Left forelimb (tissue), 1 donor: ENCODE data around the gene PRCC.

ENCODE experiments used
- DNase-seq: peaks from one replicate; pipeline ENCODE4 v3.0.0-alpha.2; 2018; ENCODE audit warnings: low spot score

The PRCC gene

DNA sequence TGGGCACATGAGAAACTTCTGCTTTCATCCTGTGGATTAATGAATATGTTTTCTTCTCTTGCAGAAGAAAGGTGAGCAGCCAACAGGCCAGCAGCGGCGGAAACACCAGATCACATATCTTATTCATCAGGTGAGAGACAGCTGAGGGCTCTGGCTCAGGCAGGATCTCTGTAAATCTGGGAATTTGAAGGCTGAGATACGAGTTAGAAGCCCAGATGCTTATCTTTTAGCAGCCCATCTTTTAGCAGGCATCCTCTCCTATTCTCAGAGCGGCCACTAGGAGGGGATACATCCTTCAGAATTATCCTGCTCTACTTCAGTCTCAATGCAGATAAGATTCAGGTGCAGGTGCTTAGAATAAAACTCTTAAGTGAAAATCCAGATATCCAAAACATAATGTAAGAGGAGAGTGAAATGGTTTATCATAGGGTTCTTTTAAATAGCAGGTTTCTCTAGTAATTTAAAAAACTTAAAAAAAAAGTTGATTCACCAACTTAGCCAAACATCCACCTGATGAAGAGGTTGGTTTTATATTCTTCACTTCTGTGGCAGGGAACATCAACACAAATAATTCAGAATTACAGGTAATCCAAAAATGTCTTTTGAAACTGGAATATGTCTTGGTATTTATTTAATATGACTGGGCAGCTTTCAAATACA is 30.0 kb downstream of the PRCC start:
- no peak for DNase-seq

- no peak for DNase-seq
Observed at GRCh38 chr1:156801409-156802121, 34.2 kb downstream of the PRCC start.

- no peak for DNase-seq
Observed at GRCh38 chr1:156802421-156802935, 35.1 kb downstream of the PRCC start.

DNA sequence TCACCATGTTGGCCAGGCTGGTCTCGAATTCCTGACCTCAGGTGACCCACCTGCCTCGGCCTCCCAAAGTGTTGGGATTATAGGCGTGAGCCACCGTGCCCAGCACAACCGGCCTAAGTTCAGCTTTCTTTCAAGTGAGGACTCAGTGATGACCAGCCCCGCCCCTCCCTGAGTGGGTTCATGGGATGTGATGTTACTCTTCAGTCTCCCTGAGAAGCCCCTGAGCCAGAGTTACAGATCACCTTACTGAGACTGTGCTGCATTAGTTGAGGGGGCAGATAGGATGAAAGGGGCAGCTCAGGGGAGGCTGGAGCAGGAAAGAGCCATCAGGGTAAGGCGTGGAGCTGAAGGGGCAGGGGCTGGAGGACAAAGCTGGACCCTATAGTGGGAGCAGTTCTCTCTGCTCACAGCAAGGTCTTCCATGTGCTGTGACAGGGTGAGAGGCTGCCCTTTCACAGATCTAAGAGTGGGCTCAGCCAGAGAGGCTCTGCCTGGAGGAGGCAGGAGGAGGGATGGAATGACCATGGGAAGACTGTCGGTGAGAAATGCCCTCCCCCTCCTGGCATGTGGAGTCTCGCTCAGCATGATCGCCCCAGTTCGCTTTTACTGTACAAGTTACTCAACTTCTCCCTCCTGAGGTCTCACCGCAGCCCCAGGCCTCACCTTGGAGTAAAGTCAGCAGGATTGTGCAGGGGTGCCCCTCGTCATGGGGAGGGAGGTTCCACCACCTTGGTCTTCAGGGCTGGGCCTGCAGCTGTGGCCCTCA is 35.9 kb downstream of the PRCC start:
- DNase-seq: no peak

GRCh38 chr1:156804026-156804425 is 36.7 kb downstream of the PRCC start:
- DNase-seq: no peak

DNA sequence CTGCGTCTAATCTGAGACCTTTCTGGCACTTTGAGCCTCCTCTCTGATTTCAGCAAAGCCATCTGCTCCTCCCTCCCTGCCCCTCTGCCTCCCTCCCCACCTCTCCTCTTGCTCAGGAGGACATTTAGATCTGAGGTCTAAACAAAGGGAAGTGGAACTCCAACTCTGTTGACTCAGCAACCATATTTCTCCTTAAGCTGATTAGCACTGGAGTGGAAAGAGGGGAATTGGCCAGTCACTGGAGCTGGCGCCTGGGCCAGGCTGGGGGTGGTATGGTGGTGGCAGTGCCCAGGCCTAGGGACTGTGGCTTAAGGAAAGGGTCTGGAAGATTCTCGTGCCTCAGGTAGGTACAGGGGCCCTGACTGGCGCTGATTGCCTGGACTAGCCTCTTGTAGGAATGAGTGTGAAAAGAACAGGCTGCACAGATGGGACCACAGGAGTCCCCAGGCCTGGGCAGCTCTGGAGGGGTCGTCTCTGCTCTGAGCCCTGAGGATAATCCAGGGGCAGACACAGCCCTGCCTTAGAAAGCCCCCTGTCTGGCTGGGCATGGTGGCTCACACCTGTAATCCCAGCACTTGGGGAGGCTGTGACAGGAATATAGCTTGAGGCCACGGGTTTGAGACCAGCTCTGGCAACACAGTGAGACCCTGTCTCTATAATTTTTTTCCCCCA is 37.4 kb downstream of the PRCC start:
- no peak for DNase-seq

DNA sequence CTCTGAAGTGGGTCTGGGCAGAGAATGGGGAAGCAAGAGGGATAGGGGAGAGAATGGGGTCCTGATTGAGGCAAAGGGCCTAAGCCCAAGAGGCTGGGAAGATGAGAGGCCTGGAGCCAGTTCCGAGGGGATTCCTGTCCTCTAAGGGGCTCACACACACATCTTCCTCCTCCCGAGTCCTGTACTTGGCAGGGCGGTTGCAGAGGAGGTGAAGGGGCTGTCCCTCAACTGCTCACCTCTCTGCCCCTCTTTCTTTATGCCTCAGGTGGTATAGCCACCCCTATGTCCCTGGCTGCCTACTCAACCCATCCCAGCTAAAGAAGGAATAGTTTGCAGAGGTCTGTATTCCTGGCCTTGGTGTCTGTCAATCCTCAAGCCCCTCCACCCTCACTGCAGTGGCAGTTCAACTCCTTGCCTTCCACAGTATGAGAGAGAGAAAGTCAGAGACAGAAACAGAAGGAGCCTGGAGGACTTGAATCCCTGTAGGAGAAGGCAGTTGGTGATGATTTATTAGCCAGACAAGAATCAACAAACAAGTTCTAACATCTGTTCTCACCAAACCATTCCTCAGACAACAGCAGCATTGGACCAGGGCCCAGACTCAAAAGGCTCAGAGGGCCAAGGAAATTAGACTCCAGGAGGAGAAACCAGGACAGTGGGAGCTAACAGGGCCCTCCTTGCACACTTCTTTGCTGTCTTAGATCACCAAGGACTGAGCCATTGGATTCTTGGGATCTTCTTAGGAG is 38.6 kb downstream of the PRCC start:
- DNase-seq: no peak

DNA sequence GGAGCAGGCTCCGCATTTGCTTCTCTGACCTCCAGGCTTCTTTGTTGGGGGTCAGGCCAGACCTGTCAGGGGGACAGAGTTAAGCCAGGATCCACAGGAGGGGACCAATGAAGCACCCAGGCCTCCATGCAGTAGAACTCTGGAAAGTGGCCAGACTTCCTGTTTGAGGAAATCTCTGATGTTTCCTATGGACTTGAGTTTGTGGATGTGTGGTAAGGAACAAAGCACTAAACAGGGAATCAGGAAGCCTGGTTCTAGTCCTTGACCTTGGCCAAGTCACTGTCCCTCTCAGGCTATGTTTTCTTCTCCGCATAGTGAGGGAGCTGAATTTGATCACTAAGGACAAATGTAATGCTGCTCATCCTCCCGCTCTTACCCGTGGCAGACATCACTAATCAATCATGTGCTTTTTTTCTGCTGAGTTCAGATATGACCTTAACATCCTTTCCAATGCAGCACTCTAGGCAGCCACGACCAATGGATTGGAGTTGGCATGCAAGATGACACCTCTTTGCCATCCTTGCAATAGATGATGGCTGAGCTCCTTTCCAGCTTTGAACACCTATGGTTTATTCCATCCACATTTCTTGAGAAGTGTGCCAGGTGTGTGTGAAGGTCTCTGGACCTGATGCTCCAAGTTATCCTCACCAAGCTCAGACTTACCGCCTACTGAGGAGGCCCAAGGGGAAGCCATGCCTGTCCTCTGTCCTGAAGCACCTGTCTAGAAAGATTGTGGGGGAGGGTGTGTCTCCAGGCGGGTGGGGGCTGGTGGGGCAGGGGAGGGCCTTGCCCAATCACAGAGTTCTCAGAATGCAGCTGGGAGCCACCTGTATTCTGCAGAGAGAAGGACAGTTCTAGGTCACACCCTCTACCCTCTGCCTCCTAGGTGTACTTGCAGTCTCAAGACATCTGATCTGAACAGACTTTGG is 39.4 kb downstream of the PRCC start:
- DNase-seq: no peak

DNA sequence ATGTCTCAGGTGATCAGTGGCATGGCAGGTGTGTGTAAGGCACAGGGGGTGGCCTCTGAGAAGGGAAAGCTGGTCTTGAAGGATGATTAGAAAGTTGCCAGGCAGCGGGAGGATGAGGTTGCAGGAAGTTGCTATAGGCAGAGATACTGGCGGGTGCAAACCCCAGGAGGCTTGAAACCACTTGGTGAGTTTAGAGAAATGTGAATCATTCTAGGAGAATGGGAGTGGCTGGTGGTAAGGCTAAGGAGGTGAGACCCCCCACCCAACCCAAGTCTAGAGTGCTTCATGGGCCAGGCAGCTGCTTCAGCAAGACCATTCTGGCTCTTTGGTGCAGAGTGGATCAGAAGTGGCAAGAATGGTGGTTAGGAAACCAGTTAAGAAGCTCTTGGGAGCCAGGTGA is 40.3 kb downstream of the PRCC start:
- DNase-seq: no peak

DNA sequence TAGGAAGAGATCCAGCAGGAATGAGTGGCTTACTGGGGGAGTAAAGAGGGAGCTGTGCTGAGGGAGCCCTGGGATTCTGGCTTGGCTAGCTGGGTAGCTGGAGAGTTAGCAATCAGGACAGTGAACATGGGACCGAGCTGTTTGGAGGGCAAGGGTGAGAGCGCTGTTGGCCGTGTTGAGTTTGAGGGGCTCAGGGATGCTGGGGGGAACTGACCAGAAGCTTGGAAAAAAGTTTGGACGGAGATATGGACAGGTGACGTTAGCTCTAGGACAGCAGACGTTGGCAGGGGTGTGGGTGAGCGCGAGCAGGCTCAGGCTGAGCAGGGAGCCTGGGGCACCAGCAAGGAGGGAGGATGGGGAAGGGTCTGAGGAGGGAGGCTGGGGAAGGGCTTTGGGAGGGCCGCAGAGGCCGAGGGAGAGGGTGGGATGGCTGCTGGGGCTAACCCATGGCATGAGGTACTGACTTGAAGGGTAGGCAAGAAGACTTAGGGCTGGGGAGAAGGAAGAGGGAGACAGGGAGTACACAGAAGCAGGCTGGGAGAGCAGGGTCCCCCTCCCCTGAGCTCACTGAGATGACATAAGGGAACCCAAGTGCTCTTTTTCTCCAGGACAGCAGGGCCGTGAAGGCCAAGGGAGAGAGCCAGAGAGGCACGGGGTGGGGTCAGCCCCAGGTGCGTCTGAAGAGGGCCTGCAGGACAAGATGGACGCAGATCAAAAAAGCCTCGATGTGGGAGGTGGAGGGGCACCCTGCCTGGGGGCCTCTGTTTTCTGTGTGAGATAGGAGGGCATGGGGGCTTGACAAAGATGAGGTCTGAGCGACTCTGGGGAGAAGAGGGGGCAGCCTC is 41.1 kb downstream of the PRCC start:
- DNase-seq: no peak

- no peak for DNase-seq
Observed at GRCh38 chr1:156809281-156809680, 41.9 kb downstream of the PRCC start.

GRCh38 chr1:156809711-156810366 is 42.5 kb downstream of the PRCC start:
- DNase-seq: no peak

DNA sequence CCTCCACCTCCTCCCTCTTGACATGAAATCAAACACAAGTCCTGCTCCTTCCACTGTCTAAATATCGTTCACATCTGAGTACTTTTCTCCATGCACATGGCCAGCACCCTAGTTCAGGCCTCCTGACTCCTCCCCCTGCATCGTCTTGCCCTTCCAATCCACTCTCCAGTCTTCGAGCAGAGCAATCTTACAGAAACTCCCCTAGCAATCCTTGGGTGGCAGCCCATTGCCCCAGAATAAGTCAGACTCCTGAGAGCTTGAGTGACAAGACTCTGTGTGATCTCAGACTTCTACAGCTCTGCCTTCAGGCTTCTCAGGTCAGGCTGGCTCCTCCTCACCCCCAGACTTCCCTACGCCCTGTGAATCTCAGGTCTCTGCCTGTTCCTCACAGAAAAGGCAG is 43.8 kb downstream of the PRCC start:
- no peak for DNase-seq

GRCh38 chr1:156812293-156812990 is 45.1 kb downstream of the PRCC start:
- no peak for DNase-seq

GRCh38 chr1:156813298-156813697 is 46.0 kb downstream of the PRCC start:
- no peak for DNase-seq

GRCh38 chr1:156813750-156814570 is 46.6 kb downstream of the PRCC start:
- DNase-seq: no peak

DNA sequence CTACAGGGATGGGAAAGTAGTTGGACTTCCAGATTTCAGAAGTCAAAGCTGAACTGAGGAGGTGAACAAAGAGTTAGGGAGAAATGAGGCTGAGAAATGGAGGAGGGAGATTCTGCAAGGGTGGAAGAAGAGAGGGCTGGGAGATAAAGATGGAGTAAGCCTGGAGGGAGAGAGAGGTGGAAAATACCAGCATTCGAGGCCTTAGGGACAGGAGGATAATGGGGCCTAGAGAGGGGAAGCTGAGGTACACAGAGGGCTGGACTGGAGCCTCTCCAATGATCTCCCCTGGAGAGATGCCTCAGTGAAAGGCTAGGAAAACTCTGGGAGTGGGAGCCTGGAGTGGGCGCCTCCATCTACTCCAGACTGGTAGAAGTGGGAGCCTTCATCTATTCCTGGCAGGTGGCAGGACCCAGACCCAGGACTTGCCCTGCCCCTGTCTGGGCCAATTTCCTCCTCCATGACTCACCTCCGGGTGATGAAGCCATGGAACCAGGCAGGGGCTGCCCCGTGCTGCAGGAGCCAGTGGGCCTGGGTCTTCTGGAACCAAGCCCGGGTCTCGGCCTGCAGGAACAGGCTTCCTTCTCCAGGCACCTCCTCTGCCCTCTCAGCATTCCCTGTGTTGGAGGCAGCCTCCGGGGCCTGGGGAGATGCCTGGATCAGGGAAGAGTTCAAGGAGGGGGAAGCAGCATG is 47.4 kb downstream of the PRCC start:
- no peak for DNase-seq
